GM19324 (cell line): Measurements from ENCODE around the gene HSPA2.
"Not testable (repeated sequence)": the region's sequence is repeated elsewhere in the genome, so short reads cannot be mapped to it uniquely, and the experiment has no call there.

Experiments
- ATAC-seq: cut with Tn5 transposase; IDR thresholded peaks from one replicate; pipeline ENCODE4 v1.9.1; 2021; ENCODE audit warnings: mild to moderate bottlenecking, moderate library complexity; ENCODE audit not compliant: unreplicated experiment, low FRiP score

Gene HSPA2

GRCh38 chr14:64510825-64511671, 29.5 kb upstream of the HSPA2 start:
- ATAC-seq: no peak

GRCh38 chr14:64513271-64513670, 27.3 kb upstream of the HSPA2 start:
- ATAC-seq: no peak

DNA sequence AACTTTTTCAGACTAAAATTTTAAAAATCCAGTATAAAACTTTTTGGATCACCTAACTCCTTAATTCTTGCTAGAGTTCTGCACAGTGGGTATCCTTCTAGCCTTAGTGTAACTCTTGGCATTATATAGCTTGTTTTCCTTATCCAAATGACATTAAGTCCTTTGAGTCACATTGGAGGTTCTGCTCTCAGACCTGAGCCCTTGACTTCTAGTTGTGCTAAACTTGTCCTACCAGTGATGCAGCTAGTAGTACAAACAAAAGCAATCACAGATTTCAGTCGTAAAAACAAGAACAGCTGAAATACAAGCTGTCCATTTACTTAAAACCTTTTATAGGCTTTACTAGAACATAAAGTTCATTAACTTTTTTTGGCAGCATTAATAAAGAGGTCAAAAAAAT, 25.5 kb upstream of the HSPA2 start:
- no peak for ATAC-seq

DNA sequence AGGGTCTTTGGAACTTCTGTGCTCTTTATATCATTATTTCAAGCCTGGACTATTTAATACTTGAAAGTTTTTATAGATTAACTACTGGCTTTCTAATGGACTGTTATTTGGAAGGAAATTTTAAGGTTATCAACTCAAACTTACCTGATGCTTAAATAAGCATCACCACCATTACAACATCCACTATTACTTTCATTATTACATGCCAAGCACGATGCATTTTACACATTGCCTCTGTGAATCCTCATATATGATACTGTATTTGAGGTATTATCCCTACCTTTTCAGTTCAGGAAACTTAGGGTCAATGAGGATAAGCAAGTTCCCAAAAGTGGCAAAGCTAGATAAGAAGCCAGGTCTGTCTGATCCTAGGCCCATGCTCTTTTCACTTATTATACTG, 23.6 kb upstream of the HSPA2 start:
- ATAC-seq: no peak

GRCh38 chr14:64517667-64518066, 22.9 kb upstream of the HSPA2 start:
- not testable (repeated sequence) for ATAC-seq

DNA sequence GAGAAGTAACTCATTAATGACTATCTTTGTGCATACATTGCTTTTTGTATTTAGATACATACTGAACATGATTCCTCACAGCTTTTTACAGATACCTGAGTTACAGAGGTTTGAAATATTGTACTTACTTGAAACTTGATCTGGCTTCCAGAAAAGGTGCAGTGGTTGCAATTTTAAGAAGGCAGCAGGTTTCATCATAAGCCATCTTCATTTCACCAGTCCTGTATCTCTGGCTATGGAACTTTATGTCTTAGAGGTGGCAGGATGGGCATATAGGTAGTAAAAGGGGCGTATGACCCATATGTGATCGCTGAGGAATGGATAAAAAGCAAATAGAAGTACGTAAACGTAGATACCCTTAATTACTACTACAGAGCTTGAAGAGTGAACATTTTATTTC, 22.3 kb upstream of the HSPA2 start:
- ATAC-seq: no peak

GRCh38 chr14:64520699-64521098, 19.8 kb upstream of the HSPA2 start:
- no peak for ATAC-seq

GRCh38 chr14:64522591-64523355, 17.8 kb upstream of the HSPA2 start:
- no peak for ATAC-seq

GRCh38 chr14:64525354-64525753, 15.2 kb upstream of the HSPA2 start:
- ATAC-seq: no peak

GRCh38 chr14:64531567-64531966, 9.0 kb upstream of the HSPA2 start:
- no peak for ATAC-seq

DNA sequence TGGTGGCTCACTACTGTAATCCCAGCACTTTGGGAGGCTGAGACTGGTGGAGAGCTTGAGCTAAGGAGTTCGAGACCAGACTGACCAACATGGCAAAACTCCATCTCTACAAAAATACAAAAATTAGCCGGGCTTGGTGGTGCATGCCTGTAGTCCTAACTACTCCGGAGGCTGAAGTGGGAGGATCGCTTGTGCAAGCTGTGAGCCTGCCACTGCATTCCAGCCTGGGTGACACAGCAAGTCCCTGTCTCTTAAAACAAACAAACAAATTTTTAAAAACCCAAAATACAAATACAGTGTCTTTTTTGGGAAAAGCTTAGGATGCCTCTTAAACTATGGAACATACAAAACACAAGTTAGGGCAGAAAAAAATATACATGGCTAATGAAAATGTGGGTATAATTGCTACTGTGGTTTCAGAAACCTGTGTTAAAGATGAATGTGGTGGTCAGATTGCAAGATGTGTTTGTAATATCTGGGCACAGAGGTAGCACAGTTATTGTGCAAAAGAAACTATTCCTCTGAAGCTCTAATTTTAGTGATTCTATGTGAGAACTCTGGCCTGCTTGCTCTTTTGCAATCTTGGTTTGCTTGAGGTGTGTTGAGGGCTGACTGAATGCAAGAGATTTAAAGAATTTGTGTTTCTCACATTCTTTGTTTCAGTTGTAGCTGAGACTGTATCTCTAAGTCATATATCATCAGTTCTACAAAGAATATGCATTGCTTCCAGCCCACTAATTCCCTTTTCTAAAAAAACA, 3.9 kb upstream of the HSPA2 start:
- no peak for ATAC-seq

DNA sequence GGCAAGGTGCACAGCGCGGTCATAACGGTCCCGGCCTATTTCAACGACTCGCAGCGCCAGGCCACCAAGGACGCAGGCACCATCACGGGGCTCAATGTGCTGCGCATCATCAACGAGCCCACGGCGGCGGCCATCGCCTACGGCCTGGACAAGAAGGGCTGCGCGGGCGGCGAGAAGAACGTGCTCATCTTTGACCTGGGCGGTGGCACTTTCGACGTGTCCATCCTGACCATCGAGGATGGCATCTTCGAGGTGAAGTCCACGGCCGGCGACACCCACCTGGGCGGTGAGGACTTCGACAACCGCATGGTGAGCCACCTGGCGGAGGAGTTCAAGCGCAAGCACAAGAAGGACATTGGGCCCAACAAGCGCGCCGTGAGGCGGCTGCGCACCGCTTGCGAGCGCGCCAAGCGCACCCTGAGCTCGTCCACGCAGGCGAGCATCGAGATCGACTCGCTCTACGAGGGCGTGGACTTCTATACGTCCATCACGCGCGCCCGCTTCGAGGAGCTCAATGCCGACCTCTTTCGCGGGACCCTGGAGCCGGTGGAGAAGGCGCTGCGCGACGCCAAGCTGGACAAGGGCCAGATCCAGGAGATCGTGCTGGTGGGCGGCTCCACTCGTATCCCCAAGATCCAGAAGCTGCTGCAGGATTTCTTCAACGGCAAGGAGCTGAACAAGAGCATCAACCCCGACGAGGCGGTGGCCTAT, 875 bp downstream of the HSPA2 start:
- ATAC-seq: no peak

DNA sequence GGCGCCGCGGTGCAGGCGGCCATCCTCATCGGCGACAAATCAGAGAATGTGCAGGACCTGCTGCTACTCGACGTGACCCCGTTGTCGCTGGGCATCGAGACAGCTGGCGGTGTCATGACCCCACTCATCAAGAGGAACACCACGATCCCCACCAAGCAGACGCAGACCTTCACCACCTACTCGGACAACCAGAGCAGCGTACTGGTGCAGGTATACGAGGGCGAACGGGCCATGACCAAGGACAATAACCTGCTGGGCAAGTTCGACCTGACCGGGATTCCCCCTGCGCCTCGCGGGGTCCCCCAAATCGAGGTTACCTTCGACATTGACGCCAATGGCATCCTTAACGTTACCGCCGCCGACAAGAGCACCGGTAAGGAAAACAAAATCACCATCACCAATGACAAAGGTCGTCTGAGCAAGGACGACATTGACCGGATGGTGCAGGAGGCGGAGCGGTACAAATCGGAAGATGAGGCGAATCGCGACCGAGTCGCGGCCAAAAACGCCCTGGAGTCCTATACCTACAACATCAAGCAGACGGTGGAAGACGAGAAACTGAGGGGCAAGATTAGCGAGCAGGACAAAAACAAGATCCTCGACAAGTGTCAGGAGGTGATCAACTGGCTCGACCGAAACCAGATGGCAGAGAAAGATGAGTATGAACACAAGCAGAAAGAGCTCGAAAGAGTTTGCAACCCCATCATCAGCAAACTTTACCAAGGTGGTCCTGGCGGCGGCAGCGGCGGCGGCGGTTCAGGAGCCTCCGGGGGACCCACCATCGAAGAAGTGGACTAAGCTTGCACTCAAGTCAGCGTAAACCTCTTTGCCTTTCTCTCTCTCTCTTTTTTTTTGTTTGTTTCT, 1.7 kb downstream of the HSPA2 start:
- no peak for ATAC-seq

GRCh38 chr14:64542836-64543201, 2.3 kb downstream of the HSPA2 start:
- ATAC-seq: no peak

DNA sequence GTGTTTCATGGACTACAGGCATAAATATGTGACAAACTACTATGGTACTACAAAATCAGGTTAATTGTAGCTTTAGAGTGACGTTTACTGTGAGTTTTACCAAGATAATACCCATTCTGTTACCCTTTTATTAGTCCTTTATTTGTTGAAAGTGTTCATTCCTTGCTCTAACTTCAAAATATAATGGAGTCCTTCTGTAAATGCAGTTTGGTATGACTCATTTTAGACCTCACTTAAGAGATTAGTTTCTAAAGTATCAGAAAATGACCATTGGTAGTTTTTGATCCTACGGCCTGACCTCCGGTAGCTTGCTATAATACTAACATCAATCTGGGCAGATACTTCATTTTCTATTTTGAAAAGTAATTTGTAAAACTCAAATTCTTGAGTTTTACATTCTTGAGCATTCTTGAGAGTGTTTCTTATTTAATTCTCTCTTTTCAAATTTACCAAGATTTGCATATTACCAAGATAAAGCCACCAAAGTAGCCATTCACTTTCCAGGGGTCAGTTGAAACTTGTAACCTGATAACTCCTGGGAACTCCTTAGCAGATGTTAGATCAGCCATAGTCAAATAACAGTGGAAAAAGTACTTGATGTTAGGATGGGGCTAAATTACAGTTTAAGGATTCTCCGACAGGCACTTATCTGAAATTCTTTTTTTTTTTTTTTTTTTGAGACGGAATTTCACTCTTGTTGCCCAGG, 4.2 kb downstream of the HSPA2 start:
- ATAC-seq: no peak

DNA sequence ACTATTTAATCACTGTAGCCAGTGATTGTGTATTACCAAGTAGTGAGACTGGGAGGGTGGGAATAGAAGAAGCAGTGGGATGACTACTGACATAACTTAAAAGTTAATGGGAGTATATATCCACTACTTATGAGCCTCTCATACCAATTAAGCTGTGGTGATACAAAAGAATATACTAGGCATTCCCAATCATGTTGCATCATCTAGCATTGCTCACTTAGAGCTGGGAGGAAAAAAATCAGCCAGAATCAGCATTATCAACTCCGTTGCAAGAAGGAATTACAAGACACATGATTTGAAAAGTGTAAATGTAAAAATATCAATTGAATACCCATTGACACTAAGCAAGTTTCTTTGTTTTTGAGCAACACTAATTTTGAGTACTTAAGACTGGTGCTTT, 8.5 kb downstream of the HSPA2 start:
- ATAC-seq: no peak

DNA sequence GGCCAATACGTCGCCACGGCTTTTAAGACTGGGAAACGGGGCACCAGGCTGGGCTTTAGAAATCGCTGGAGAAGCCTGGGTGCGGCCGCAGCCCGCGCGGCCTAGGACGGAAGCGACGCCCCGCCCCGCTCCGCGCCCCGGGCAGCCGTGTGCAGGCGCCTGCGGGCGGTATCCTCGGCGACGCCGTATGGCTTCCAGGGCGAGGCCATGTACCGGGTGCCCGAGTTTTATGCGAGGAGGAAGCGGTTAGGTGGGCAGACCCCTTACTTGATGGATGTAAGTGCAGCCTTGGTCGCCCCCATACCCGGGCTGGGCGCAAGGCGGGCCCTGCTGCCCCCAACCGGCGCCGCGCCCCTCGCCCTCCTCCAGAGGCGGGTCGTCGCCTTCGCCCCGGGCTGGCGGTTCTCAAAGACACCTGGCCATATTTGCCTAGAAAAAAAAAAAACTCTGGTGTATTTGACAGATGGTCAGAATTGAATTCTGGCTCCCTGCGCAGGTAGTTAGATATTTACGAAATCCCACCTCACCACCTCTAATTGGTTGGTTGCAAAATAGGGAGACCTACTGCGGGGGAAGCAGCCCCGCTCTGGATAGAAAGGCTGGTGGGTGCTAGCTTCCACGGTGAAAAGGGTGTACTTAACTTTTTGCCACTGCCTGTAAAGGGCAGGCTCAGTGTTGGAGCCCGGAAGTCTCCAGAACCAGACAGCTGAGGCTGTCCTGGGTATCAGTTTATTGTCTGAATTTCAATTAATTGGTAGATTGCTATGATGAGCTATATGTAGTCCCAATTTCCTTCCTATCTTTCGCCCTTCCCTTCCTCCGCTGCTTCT, 9.5 kb downstream of the HSPA2 start, which contains the start of gene PPP1R36:
PPP1R36 (plus strand) TSS at position 171 of the 830 bp plus-strand sequence; CDS start at position 208, 37 bp downstream.
- no peak for ATAC-seq
